Inferior parietal cortex (tissue), 1 donor: ENCODE data around the gene ACTA1.
"Not testable (repeated sequence)": the region's sequence is repeated elsewhere in the genome, so short reads cannot be mapped to it uniquely, and the experiment has no call there.

Source experiments
- DNase-seq: peaks from one replicate; pipeline ENCODE4 v3.0.0-alpha.2; 2016; ENCODE audit errors: extremely low spot score

ACTA1 gene

DNA sequence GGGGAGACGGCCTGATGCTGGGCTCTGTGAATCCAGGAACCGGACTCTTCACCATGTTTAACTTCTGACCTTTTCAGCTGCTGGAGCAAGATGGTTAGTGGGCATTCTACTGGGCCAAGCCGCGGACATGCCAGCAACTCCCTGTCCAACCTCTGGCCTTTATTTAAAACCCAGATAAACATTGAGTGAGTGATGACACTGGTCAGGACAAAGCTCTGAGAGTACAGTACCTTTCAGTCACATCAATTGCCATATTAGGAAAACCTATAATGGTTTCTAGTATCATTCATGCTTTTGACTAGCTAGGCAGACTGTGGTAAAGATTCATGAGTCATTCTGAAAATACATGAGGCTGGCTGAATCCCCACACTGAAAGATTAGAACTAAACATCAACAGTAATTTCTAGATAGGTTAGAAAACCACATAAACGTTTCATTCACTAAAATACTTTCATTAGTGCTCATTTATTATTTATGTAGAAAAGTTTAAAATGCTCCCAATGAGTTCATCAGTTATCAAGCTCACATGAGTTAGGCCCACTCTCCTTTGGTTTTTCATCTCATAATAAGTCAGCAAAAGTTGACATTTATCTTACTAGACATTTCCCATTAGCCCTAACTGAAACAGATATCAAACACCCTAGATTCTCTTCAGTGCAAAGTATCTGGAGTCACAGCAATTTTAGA, 7.1 kb upstream of the ACTA1 start:
- DNase-seq: no peak

- no peak for DNase-seq
Measured at GRCh38 chr1:229438021-229438420, 4.1 kb upstream of the ACTA1 start.

- DNase-seq: no peak
Measured at GRCh38 chr1:229437443-229437842, 3.5 kb upstream of the ACTA1 start.

DNA sequence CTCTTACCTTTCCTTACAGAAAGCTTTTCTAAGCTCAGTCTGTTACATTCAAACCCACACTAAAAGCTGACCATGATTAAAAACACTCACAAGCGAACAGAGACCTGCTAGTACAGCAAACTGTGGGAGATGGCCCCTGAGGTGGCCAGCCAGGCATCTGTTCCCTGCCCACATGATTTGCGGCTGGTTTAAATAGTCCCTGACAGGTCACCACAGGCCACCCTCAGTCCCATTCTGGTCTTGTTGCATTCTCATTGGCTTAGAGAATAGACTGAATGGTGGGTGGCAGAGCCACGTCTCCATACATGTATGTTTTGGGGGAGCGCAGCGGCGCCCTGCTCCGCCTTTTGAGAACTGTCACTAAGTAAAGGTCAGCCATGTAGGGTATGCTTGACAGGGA, 2.3 kb upstream of the ACTA1 start:
- no peak for DNase-seq

- no peak for DNase-seq
Measured at GRCh38 chr1:229434641-229435051, 752 bp upstream of the ACTA1 start.

GRCh38 chr1:229433364-229434004, 410 bp downstream of the ACTA1 start:
- DNase-seq: no peak

DNA sequence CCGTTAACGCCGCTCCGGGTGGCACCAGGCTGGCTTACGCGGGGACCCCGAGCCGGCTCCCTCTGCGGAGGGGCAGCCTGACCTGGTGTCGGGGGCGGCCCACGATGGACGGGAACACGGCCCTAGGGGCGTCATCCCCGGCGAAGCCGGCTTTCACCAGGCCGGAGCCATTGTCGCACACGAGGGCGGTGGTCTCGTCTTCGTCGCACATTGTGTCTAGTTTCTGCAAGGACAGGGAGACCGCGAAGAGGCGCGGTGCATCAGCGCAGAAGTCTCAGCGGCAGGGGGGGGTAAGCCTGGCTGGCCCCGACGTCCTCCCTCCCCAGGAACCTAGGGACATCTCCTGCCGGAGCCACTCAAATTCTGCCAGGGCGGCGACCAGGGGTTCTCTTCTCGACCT, 989 bp downstream of the ACTA1 start:
- no peak for DNase-seq

DNA sequence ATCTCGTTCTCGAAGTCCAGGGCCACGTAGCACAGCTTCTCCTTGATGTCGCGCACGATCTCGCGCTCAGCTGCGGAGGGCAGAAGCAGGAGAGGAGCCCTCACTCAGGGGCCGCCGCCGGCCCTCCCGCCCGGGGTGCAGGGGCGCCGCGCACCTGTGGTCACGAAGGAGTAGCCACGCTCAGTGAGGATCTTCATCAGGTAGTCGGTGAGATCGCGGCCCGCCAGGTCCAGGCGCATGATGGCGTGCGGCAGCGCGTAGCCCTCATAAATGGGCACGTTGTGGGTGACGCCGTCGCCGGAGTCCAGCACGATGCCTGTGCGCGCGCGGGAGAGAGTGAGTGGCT, 1.8 kb downstream of the ACTA1 start:
- DNase-seq: no peak

DNA sequence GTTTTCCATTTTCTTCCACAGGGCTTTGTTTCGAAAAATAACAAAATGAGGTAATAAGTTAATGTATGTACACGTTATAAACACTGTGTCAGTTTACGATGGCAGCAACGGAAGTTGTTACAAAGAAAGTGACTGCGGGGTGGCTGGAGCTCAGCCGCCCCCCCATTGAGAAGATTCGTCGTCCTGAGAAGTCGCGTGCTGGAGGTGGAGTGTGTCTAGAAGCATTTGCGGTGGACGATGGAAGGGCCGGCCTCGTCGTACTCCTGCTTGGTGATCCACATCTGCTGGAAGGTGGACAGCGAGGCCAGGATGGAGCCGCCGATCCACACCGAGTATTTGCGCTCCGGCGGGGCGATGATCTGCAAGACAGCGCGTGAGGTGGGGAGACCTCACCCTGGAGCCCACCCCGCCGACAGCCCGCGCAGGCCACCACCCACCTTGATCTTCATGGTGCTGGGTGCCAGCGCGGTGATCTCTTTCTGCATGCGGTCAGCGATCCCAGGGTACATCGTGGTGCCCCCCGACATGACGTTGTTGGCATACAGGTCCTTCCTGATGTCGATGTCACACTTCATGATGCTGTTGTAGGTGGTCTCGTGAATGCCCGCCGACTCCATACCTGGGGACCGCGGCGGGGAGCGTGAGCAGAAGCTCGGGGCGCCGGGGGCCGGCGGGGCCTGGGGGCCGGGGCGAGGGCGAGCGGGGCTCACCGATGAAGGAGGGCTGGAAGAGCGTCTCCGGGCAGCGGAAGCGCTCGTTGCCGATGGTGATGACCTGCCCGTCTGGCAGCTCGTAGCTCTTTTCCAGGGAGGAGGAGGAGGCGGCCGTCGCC, 2.4 kb downstream of the ACTA1 start:
- DNase-seq: no peak

DNA sequence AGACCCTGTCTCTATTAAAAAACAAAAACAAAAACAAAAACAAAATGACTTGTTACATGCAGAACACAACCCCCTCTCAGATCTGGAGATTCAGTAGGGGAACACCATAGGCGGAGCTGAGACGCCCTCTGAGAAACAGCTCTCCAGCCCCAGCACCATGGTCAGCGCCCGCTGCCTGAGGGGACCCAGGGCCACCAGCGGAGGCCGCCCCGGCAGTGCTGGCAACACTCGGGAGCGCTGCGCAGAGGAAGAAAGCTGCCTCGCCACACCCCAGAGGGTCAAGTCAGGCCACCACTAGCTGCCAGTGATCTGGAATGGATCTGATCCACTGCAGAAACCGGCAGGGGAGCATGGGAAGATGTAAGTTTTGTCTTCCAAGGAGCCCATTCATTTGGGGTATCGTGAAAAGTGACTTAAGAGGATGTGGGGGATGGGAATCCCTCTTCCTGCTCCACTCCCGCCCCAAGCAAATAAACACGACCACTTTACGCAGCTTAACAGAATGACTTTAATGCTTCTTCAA, 3.1 kb downstream of the ACTA1 start:
- no peak for DNase-seq

- no peak for DNase-seq
Measured at GRCh38 chr1:229428256-229428655, 5.6 kb downstream of the ACTA1 start.

- DNase-seq: no peak
Measured at GRCh38 chr1:229427572-229427971, 6.3 kb downstream of the ACTA1 start.

DNA sequence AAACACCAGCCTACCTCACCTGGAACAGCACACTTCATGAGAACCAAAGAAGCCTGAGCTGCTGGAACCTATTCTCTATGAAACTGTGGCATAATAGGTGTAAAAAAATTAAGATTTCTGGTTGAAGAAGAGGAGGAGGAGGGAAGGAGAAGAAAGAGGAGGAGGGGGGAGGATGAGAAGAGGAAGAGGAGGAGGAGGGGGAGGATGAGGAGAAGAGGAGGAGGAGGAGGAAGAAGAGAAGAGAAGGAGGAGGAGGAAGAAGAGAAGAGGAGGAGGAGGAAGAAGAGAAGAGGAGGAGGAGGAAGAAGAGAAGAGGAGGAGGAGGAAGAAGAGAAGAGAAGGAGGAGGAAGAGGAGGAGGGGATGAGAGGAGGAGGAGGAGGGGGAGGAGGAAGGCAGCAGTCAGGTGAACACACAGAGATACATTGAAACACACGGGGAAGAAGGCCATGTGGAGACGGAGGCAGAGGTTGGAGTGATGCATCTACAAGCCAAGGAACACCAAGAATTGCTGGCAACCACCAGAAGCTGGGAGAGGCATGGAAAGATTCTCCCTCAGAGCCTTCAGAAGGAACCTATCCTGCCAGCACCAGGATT, 8.2 kb downstream of the ACTA1 start:
- DNase-seq: no peak

GRCh38 chr1:229420765-229421164, 13.1 kb downstream of the ACTA1 start:
- no peak for DNase-seq

- no peak for DNase-seq
Measured at GRCh38 chr1:229420224-229420623, 13.7 kb downstream of the ACTA1 start.

DNA sequence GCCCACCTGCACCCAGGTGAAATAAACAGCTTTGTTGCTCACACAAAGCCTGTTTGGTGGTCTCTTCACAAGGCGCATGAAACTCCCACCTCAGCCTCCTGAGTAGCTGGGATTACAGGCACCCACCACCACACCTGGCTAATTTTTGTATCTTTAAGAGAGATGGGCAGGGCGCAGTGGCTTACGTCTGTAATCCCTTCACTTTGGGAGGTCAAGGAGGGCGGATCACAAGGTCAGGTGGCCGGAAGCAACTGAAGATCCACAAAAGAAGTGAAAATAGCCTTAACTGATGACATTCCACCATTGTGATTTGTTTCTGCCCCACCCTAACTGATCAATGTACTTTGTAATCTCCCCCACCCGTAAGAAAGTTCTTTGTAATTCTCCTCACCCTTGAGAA, 15.3 kb downstream of the ACTA1 start:
- not testable (repeated sequence) for DNase-seq

GRCh38 chr1:229412810-229413209, 21.1 kb downstream of the ACTA1 start:
- DNase-seq: not testable (repeated sequence)

DNA sequence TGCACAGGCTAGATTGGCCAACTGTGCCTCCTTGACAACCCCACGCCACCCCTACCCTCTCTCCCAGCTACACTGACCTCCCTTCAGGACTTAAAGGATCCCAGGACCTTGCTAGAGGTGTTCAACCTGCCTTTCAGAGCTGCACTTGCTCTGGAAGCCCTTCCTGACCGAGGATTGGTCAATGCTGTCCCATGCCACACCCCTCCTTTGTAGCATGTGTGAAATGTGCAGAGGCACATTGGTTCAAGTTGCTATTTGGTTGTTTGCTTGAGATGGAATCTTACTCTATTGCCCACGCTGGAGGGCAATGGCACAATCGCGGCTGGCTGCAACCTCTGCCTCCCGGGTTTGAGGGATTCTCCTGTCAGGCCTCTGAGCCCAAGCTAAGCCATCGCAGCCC, 21.8 kb downstream of the ACTA1 start:
- no peak for DNase-seq

GRCh38 chr1:229411434-229412055, 22.3 kb downstream of the ACTA1 start:
- no peak for DNase-seq

GRCh38 chr1:229410692-229411433, 23.0 kb downstream of the ACTA1 start:
- DNase-seq: peak; percentile 69

GRCh38 chr1:229410370-229410691, 23.6 kb downstream of the ACTA1 start:
- no peak for DNase-seq
